HPDE6-E6E7 (cell line): Measurements from ENCODE around the gene PCDHGA1.
"Not testable (repeated sequence)": the region's sequence is repeated elsewhere in the genome, so short reads cannot be mapped to it uniquely, and the experiment has no call there.

ENCODE experiments used
- DNase-seq: peaks from one replicate; pipeline ENCODE4 v3.0.0; 2011; ENCODE audit warnings: missing footprints; ENCODE audit errors: extremely low spot score

The PCDHGA1 gene

DNA sequence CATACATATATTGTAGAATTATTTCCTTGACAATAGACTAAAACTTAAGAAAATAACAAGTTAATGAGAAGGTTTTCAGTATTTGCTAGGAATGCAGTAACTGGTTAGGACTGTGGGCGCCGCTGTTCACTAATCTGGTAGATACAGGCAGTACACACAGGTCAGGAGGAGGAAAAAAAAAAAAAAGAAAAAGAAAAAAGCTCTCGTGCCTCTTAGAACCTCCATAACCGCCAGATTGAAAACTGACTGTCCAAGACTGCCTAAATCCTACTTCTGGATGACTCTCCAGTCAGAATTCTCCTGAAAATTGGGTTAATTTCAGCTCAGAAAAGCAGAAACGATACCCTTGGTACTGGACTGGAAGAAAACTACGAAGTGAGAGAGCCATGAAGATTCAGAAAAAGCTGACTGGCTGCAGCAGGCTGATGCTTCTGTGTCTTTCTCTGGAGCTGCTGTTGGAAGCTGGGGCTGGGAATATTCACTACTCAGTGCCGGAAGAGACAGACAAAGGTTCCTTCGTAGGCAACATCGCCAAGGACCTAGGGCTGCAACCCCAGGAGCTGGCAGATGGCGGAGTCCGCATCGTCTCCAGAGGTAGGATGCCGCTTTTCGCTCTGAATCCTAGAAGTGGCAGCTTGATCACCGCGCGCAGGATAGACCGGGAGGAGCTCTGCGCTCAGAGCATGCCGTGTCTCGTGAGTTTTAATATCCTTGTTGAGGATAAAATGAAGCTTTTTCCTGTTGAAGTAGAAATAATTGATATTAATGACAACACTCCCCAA lies at the start of gene PCDHGA1:
TSS of gene PCDHGA1 (plus strand) at position 216 of the 782 bp plus-strand sequence.
- DNase-seq, result no peak

DNA sequence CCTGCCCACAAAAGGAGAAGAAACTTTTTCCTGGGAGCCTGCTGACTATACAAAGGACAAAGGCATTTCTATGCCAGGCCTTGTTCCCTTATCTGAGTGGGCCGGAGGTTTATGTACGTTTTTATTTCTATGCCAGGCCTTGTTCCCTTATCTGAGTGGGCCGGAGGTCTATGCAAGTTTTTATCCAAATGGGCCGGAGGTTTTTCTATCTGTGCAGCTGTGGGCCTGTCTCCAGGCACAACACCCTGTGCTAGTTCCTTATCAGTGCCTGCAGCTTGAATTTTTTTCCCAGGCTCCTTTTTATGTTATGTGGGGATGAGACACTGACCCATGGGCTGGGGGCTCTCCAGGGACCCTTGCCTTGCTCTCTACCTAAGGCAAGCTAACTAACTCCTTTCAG lies 31.9 kb upstream of the PCDHGA1 start:
- DNase-seq, result no peak

DNA sequence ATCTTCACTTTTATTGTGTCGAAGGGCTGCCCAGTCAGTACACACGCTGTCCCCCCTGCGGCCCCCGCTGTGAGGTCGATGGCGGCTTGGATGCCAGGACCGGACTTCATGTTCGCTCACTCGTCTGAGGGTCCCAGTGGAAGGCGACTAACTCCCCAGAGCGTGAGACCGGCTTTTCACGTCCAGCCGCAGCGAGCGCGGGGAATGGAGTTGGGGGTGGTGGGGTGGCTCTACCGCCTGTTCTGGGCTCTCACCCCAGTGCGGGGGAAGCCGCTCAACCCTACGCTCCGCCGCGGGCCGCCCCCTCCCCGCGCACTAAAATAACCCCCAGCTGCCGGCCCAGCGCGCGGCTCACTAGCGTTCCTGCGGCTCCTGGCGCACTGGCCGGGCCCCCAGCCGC lies 26.6 kb upstream of the PCDHGA1 start, which contains the start of gene SLC25A2:
TSS of gene SLC25A2 (minus strand) at position 294 of the 400 bp plus-strand sequence. CDS start at position 110, 184 bp downstream.
- DNase-seq, result no peak

DNA sequence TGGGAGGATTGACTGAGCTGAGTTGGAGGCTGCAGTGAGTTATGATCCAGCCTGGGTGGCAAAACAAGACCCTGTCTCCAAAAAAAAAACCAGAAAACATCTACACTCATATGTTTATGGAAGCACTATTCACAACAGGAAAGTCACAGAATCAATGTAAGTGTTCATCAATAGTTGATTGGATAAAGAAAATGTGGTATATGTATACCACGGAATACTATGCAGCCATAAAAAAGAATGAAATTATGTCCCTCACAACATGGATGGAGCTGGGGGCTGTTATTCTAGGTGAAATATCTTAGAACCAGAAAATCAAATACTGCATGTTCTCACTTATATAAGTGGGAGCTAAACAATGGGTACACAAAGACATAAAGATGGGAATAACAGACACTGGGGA lies 23.7 kb upstream of the PCDHGA1 start:
- DNase-seq, result no peak

DNA sequence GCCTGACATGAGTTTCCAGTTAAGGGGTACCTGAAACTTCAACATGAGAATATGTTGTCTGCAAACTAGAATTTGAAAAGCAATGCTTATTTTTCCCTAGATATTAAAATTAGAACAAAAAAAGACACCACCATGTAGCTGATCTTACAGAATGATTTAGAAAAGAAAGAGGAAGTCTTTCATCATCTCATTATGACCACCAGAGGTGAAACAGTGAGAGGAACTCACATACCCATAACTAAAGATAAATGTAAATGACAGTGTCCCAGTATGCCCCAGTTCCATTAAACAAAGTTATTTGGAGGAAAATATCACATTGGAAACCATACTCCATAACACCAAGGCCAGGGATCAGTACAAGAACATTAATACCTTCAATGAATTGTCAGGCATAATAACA lies 16.6 kb upstream of the PCDHGA1 start:
- no peak for DNase-seq

DNA sequence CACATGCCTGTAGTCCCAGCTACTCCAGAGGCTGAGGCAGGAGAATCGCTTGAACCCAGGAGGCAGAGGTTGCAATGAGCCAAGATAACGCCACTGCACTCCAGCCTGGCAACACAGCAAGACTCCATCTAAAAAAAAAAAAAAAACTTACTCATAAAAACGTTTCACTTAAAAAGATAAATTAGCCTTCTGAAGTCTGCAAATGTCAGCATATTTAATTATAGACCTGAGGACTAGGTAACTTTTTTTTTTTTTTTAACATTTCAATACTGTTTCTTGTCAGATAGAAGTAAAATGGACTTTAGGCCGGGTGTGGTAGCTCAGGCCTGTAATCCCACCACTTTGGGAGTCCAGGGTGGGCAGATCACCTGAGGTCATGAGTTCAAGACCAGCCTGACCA lies 13.4 kb upstream of the PCDHGA1 start:
- not testable (repeated sequence) for DNase-seq

DNA sequence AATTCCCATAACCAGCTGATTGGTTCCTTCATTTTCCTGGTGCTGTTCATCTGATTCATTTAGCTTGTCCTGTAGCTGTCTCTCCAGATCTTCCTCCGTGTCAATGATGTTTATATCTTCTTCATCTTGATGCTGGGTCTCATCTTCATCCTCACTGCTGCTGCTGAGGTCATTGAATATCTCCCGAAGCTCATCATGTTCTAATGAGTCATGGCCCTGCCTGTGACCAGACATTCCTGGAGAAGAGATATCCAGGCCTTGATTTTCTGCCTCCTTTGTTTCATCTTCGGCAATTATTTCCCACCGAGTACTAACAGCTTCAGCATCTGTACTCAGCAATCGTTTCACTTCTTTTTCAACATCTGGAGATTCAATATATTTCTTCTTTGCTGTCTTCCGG lies 11.1 kb upstream of the PCDHGA1 start:
- DNase-seq, result no peak

DNA sequence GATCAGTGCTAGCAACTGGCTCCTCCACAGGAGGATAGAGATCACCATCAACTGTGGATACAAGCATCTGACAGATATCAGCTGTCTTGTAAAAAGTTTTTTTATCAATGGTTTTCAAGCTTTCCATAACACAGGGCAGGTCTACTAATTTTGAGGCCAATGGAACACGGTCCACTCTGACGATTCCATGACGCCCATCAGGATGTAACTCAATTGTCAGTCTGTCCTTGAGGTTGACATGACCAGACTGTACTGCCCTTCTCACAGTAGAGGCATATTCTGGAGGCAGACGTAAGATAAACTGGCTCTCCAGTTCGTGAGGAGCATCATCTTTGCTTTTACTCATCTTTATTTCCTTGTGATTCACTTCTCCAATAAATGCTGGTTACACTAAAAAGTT lies 10.6 kb upstream of the PCDHGA1 start:
- DNase-seq, result no peak

DNA sequence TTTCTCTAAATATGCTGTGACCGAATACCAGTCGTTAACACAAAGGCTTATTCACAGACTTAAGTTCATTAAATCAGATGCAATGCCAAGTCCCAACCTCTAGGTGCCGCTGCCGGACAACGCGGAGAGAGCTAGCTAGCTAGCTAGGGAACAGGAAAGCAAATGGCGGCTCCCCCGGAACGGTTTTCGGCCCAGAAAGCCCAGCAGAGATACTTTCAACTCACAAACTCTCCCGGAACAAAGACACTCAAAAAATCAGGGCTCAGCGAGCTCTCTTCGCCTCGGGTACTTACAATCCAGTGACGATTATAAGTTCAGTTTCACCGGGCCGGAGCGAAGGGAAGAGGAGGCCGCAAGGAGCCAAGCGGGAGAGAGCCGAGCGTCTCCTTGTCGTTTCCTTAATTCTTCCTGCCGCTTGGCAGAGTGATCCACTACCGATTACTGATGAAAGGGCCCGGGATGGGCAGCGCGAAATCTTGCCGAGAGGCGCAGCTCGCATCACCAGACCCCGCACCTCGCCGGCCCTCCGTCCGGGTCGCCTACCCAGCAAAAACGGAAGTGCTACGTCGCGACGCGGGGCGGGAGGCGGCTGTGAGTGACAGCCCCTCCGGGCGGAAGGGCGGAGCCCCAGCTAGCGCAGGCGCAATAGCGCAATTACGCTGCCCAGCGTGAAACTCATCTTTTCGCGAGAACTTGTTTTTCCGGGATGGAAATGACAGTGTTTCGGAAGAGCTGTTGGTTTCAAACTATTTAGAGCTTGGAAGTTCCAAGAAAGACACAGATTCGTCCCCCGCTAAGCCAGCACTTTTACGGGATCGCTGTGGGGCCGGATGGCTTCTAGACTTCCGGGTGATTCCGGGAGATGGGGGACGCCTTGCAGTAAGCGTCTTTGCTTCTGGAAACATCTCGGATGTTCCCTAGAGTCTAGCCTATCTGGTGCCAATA lies 9.8 kb upstream of the PCDHGA1 start, which contains the start of gene TAF7:
TSS of gene TAF7 (minus strand) at position 560 of the 945 bp plus-strand sequence. CDS start 740 bp downstream, outside the sequence.
- peak; percentile 72 for DNase-seq

DNA sequence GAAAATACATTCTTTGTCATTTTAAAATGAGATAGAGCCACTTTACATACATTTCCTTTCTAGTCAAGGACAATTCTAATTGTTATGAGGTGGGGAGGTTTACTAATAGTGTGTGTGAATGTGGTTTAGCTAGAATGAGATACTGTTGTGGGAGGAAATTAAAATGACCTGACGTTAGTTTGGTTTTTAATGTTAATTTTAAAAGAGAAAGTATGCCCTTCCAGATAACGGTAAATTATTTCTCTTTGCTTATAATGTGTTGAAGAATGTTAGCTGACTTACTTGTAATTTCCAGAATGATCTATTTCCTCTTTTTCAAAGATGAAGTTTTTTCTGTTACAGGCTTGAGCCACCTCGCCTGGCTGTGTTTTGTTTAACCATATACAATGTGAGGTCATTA lies 8.1 kb upstream of the PCDHGA1 start:
- no peak for DNase-seq

DNA sequence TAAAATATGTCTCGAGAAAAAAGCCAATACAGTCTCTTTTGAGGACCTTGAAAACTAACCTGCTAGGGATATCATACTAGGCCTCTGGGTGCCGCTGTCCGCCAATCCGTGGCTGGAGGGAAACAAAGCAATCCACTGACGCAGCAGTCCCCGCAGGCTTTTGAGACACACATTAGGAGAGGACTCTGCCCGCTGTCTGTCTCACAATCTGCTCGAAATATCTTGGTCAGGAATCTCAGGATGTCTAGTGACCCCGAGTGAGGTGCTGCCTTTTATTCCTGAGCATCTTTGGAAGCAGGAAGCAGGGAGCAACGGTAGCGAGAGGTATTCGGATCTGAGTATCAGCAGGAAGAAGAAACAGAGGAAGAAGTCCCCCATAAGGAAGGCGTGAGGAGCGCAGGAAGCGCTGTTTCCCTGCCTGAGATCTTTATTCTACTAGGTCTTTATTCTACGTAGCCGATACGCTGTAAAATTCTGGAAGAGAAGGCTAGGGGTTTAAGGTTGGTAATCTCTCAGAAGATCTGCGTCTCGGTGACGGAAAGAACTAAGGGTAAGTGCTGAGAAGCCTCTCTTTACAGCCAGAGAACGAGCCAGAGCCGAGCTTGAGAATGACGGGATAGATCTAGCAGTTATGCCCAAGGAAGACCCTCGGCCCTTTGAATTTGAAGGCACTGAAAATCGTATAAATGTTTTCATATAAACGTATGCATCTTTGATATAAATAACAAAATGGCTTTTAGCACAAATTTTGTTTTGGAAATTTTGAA lies 4.0 kb upstream of the PCDHGA1 start:
- DNase-seq, result no peak

DNA sequence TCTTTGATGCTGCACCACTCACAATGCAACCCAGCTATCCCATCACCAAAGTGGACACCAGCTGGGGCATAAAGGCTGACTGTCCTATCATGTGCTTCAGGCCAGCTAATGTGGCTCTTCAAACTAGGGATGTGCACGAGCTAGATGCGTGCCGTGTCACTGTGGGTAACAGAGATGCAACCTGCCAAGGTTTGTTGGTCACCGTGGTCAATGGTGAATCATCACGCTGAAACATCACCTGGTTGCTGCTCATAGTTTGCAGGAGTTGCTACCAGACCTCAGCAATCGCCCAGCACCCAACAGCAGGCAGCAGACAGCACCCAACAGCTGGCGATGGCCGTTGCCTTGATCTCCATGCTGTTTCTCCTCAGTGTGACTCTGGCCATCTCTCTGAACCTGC lies 2.1 kb upstream of the PCDHGA1 start:
- no peak for DNase-seq

DNA sequence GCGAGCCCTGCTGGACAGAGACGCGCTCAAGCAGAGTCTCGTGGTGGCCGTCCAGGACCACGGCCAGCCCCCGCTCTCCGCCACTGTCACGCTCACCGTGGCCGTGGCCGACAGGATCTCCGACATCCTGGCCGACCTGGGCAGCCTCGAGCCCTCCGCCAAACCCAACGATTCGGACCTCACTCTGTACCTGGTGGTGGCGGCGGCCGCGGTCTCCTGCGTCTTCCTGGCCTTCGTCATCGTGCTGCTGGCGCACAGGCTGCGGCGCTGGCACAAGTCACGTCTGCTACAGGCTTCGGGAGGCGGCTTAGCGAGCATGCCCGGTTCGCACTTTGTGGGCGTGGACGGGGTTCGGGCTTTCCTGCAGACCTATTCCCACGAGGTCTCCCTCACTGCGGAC lies 2.3 kb downstream of the PCDHGA1 start:
- DNase-seq, result not testable (repeated sequence)

DNA sequence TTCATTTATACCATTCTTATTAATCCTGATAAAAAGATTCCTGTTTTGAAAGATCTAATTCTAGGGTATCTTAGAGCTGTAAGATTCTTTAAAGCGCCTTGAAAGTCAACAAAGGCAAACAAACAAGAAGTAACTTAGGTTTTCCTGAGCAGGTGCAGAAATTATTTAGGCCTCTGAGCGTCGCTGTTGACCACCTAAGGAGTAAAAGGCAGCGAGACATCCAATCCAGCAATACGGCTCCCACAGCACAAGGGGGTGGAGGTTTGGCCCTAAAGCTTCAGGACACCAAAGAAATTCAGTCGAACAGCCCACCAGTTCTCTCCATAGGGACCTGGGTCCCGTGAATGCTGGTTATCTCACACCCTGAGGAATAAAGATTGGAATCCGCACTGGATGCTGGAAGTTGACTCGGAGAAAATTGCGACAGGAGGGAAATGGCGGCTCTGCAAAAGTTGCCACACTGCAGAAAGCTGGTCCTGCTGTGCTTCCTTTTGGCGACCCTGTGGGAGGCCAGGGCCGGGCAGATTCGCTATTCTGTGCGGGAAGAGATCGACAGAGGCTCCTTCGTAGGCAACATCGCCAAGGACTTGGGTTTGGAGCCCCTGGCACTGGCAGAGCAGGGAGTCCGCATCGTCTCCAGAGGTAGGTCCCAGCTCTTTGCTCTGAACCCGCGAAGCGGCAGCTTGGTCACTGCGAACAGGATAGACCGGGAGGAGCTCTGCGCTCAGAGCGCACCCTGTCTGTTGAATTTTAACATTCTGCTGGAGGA lies 8.4 kb downstream of the PCDHGA1 start, which contains the start of gene PCDHGA2:
TSS of gene PCDHGA2 (plus strand) at position 223 of the 769 bp plus-strand sequence.
- no peak for DNase-seq

DNA sequence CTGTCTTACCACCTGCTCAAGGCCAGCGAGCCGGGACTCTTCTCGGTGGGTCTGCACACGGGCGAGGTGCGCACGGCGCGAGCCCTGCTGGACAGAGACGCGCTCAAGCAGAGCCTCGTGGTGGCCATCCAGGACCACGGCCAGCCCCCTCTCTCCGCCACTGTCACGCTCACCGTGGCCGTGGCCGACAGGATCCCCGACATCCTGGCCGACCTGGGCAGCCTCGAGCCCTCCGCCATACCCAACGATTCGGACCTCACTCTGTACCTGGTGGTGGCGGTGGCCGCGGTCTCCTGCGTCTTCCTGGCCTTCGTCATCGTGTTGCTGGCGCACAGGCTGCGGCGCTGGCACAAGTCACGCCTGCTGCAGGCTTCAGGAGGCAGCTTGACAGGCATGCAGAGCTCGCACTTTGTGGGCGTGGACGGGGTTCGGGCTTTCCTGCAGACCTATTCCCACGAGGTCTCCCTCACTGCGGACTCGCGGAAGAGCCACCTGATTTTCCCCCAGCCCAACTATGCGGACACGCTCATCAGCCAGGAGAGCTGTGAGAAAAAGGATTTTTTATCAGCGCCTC lies 10.6 kb downstream of the PCDHGA1 start:
- DNase-seq, result not testable (repeated sequence)

DNA sequence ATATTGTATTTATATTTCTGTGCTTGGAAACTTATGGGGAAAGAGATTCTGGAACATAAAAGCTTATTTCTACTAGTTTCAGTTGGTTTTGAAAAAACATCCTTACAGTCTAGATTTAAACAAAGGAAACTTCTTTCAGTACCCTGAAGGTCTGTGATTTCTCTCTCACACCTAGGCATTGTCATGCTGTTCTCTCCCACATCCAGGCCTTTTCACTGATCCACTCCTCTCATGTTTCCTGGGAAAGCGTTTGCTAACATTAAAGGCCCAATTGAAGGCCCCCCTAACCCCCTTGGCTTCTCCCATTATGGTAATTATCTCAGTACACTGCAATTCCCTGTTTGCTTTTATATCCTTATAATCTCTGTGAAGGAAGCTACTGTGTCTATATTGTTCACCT lies 12.5 kb downstream of the PCDHGA1 start:
- no peak for DNase-seq

DNA sequence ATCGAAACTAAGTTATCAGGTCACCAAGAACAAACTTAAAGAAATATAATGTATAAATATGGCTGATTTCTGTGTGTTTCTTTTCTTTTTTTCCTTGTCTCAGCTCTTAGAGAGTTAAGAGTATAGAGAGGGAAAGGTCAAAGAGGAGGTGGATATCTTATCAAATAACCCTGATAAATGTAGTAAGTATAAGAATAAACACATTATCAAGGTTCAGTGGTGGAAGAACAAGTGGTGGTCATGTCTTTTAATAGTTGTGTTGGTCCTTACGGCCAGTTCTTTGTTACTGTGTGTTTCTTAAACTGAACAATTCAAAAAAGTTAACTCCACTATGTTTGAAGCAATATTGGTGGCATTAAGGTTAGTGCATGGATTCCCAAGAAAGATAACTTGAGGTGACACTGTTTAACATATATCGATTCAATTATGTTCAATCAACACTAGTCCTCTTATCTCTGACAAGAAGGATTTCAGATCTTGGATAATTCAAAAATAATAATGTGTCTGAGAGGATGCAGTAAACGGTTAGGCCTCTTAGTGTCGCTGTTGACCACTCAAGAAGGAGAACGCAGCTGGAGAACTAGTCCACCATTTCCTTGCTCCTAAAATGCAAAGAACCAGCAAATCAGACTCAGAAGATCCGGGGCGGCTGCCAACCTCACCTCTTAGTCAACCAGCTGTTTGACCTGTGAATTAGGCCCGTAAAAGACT lies 13.1 kb downstream of the PCDHGA1 start, which contains the start of gene PCDHGA3:
TSS of gene PCDHGA3 (plus strand) at position 588 of the 711 bp plus-strand sequence. CDS start 205 bp downstream, outside the sequence.
- DNase-seq, result no peak

DNA sequence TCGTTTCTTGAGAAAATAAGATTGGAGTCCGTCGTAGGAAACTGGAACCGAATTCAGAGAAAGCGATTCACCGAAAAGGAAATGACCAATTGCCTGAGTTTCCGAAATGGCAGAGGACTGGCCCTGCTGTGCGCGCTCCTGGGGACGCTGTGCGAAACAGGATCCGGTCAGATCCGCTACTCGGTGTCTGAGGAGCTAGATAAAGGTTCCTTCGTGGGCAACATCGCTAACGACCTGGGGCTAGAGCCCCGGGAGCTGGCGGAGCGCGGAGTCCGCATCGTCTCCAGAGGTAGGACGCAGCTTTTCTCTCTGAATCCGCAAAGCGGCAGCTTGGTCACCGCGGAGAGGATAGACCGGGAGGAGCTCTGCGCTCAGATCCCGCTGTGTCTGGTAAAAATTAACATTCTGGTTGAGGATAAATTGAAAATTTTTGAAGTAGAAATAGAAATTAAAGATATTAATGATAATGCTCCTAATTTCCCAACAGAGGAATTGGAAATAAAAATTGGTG lies 13.7 kb downstream of the PCDHGA1 start:
- no peak for DNase-seq

DNA sequence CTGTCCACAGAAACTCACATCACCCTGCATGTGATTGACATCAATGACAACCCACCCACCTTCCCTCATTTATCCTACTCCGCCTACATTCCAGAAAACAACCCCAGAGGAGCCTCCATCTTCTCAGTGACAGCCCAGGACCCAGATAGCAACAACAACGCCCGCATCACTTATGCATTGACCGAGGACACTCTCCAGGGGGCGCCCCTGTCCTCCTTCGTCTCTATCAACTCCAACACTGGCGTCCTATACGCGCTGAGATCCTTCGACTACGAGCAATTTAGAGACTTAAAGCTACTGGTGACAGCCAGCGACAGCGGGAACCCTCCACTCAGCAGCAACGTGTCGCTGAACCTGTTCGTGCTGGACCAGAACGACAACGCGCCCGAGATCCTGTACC lies 15.0 kb downstream of the PCDHGA1 start:
- no peak for DNase-seq
